Panc1 (cell line): ENCODE results near the gene PTS.

Source experiments
- POLR2AphosphoS5 ChIP-seq: IDR thresholded peaks from 2 replicates; pipeline ENCODE4 v1.6.1; 2012; ENCODE audit warnings: mild to moderate bottlenecking, low read depth, low read length, moderate library complexity
- SIN3A ChIP-seq: IDR thresholded peaks from 2 replicates; pipeline ENCODE4 v1.6.1; 2012; ENCODE audit warnings: low read depth, mild to moderate bottlenecking, low read length, moderate library complexity, borderline replicate concordance; ENCODE audit not compliant: insufficient read depth
- TCF7L2 ChIP-seq: IDR thresholded peaks from 2 replicates; pipeline ENCODE4 v1.6.1; 2011; ENCODE audit warnings: mild to moderate bottlenecking, low read depth, low read length, inconsistent platforms
- TF ChIP-seq, protein P1 (sequence below): fragments of 450-650 bp; IDR thresholded peaks from 2 replicates; pipeline ENCODE4 v1.5.1; 2017; ENCODE audit warnings: mild to moderate bottlenecking
- TF ChIP-seq, protein P2 (sequence below), 2 experiments: IDR thresholded peaks; 2 replicates each; pipeline ENCODE4 v1.6.1; 2011 to 2012; ENCODE audit warnings: low read depth in 2 of 2, control low read depth in 1 of 2, low read length in 1 of 2, mild to moderate bottlenecking in 1 of 2, moderate library complexity in 1 of 2; ENCODE audit not compliant: insufficient read depth in 1 of 2

DNA sequence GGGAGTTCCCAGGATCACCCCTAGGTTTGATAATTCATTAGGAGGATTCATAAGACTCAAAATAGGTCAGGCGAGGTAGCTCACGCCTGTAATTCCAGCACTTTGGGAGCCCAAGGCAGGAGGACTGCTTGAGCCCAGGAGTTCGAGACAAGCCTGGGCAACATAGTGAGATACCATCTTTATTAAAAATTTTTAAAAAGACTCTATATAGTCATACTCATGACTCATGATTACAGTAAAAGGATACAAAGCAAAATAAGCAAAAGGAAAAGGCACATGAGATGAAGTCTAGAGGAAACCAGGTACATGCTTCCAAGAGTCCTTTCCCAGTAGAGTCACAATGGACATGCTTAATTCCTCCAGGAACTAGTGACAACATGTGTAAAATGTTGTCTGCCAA lies 13.9 kb upstream of the PTS start:
- TF ChIP-seq POLR2AphosphoS5, result no peak
- TF ChIP-seq, protein P1, sequence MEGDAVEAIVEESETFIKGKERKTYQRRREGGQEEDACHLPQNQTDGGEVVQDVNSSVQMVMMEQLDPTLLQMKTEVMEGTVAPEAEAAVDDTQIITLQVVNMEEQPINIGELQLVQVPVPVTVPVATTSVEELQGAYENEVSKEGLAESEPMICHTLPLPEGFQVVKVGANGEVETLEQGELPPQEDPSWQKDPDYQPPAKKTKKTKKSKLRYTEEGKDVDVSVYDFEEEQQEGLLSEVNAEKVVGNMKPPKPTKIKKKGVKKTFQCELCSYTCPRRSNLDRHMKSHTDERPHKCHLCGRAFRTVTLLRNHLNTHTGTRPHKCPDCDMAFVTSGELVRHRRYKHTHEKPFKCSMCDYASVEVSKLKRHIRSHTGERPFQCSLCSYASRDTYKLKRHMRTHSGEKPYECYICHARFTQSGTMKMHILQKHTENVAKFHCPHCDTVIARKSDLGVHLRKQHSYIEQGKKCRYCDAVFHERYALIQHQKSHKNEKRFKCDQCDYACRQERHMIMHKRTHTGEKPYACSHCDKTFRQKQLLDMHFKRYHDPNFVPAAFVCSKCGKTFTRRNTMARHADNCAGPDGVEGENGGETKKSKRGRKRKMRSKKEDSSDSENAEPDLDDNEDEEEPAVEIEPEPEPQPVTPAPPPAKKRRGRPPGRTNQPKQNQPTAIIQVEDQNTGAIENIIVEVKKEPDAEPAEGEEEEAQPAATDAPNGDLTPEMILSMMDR, result no peak
- TF ChIP-seq, protein P2, sequence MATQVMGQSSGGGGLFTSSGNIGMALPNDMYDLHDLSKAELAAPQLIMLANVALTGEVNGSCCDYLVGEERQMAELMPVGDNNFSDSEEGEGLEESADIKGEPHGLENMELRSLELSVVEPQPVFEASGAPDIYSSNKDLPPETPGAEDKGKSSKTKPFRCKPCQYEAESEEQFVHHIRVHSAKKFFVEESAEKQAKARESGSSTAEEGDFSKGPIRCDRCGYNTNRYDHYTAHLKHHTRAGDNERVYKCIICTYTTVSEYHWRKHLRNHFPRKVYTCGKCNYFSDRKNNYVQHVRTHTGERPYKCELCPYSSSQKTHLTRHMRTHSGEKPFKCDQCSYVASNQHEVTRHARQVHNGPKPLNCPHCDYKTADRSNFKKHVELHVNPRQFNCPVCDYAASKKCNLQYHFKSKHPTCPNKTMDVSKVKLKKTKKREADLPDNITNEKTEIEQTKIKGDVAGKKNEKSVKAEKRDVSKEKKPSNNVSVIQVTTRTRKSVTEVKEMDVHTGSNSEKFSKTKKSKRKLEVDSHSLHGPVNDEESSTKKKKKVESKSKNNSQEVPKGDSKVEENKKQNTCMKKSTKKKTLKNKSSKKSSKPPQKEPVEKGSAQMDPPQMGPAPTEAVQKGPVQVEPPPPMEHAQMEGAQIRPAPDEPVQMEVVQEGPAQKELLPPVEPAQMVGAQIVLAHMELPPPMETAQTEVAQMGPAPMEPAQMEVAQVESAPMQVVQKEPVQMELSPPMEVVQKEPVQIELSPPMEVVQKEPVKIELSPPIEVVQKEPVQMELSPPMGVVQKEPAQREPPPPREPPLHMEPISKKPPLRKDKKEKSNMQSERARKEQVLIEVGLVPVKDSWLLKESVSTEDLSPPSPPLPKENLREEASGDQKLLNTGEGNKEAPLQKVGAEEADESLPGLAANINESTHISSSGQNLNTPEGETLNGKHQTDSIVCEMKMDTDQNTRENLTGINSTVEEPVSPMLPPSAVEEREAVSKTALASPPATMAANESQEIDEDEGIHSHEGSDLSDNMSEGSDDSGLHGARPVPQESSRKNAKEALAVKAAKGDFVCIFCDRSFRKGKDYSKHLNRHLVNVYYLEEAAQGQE (IDR thresholded peaks at IDR 0.05; ENCODE audit: insufficient read depth in 1 of 2, low read depth in 2 of 2, low read length in 1 of 2), result no peak
- no peak for TF ChIP-seq SIN3A
- no peak for TF ChIP-seq TCF7L2
